H1 (cell line): Measurements from ENCODE around the gene ASTN2. TPM values are rescaled to one million over a fixed set of nuclear protein-coding genes. Genes with fewer than 3 reads are reported as not detected.

Source experiments
- MAFK ChIP-seq: IDR thresholded peaks from 2 replicates; pipeline ENCODE4 v1.6.1; 2012; ENCODE audit warnings: low read depth, mild to moderate bottlenecking, improper control_type of control experiment, low read length
- RBBP5 ChIP-seq: IDR thresholded peaks from 2 replicates; pipeline ENCODE4 v1.7.1; 2012; ENCODE audit warnings: low read depth, mild to moderate bottlenecking, inconsistent platforms, low read length, moderate library complexity, borderline replicate concordance
- RXRA ChIP-seq: IDR thresholded peaks from 2 replicates; pipeline ENCODE4 v1.6.1; 2011; ENCODE audit warnings: low read depth, mild to moderate bottlenecking, low read length, moderate library complexity; ENCODE audit not compliant: insufficient read depth
- SAP30 ChIP-seq: fragments of 300-600 bp; sonication (generic); IDR thresholded peaks from 2 replicates; pipeline ENCODE4 v1.7.1; 2012; ENCODE audit warnings: low read length, moderate library complexity, mild to moderate bottlenecking, inconsistent platforms; ENCODE audit not compliant: insufficient read depth, insufficient replicate concordance
- polyA plus RNA-seq, 7 experiments: library from polyadenylated mRNA; depleted of rRNA in 3 of 7; stranded (reverse) in 5 of 7; unstranded in 2 of 7; fragments of >200 nt in 5 of 7; fragments of 200-250 nt in 2 of 7; gene quantifications; 1 replicate in 5 of 7; 2 replicates in 1 of 7; 4 replicates in 1 of 7; pipeline versions ENCODE4 v1.2.1 to v1.2.3, GENCODE V29; 2011 to 2013; ENCODE audit warnings: missing spikeins in 2 of 7, mixed read lengths in 2 of 7
- total RNA-seq: library from RNA; stranded (reverse); fragmentation: NEBNext Ultra II Directional; extraction: Animal tissue kit (Norgen Biotek cat#: 25700); gene quantifications from 2 replicates; pipeline ENCODE4 v1.2.1, GENCODE V29; 2021
- TF ChIP-seq, protein P1 (sequence below): fragments of 300-600 bp; sonication (generic); IDR thresholded peaks from 2 replicates; pipeline ENCODE4 v1.7.1; 2012; ENCODE audit warnings: low read length, moderate library complexity, mild to moderate bottlenecking, inconsistent platforms; ENCODE audit not compliant: insufficient replicate concordance

ASTN2 gene
- total and polyA plus RNA-seq, 2 of the 8 experiments (the other 6 are each of a cell fraction or from before 2014, with no cell fraction given): 8.2 to 13.7 TPM

DNA sequence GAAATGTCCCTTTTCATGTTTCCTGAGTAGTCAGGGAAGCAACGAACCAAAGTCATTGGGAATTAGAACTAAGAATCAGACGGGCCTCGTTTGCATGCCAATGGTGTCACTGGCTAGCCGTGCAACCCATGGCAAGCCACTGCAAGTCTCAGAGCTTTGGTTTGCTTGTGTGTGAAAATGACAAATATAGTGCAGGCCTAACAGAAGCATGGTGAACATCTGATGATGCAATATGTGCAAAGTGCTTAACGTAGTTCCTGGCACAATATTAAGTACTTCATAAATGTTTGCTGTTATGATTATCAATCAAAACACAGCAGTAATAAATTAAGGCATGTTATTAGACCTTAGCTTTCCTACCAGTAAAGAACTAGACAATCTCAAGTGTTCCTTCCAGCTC is 845.7 kb downstream of the ASTN2 start (continued):
- TF ChIP-seq, protein P1, sequence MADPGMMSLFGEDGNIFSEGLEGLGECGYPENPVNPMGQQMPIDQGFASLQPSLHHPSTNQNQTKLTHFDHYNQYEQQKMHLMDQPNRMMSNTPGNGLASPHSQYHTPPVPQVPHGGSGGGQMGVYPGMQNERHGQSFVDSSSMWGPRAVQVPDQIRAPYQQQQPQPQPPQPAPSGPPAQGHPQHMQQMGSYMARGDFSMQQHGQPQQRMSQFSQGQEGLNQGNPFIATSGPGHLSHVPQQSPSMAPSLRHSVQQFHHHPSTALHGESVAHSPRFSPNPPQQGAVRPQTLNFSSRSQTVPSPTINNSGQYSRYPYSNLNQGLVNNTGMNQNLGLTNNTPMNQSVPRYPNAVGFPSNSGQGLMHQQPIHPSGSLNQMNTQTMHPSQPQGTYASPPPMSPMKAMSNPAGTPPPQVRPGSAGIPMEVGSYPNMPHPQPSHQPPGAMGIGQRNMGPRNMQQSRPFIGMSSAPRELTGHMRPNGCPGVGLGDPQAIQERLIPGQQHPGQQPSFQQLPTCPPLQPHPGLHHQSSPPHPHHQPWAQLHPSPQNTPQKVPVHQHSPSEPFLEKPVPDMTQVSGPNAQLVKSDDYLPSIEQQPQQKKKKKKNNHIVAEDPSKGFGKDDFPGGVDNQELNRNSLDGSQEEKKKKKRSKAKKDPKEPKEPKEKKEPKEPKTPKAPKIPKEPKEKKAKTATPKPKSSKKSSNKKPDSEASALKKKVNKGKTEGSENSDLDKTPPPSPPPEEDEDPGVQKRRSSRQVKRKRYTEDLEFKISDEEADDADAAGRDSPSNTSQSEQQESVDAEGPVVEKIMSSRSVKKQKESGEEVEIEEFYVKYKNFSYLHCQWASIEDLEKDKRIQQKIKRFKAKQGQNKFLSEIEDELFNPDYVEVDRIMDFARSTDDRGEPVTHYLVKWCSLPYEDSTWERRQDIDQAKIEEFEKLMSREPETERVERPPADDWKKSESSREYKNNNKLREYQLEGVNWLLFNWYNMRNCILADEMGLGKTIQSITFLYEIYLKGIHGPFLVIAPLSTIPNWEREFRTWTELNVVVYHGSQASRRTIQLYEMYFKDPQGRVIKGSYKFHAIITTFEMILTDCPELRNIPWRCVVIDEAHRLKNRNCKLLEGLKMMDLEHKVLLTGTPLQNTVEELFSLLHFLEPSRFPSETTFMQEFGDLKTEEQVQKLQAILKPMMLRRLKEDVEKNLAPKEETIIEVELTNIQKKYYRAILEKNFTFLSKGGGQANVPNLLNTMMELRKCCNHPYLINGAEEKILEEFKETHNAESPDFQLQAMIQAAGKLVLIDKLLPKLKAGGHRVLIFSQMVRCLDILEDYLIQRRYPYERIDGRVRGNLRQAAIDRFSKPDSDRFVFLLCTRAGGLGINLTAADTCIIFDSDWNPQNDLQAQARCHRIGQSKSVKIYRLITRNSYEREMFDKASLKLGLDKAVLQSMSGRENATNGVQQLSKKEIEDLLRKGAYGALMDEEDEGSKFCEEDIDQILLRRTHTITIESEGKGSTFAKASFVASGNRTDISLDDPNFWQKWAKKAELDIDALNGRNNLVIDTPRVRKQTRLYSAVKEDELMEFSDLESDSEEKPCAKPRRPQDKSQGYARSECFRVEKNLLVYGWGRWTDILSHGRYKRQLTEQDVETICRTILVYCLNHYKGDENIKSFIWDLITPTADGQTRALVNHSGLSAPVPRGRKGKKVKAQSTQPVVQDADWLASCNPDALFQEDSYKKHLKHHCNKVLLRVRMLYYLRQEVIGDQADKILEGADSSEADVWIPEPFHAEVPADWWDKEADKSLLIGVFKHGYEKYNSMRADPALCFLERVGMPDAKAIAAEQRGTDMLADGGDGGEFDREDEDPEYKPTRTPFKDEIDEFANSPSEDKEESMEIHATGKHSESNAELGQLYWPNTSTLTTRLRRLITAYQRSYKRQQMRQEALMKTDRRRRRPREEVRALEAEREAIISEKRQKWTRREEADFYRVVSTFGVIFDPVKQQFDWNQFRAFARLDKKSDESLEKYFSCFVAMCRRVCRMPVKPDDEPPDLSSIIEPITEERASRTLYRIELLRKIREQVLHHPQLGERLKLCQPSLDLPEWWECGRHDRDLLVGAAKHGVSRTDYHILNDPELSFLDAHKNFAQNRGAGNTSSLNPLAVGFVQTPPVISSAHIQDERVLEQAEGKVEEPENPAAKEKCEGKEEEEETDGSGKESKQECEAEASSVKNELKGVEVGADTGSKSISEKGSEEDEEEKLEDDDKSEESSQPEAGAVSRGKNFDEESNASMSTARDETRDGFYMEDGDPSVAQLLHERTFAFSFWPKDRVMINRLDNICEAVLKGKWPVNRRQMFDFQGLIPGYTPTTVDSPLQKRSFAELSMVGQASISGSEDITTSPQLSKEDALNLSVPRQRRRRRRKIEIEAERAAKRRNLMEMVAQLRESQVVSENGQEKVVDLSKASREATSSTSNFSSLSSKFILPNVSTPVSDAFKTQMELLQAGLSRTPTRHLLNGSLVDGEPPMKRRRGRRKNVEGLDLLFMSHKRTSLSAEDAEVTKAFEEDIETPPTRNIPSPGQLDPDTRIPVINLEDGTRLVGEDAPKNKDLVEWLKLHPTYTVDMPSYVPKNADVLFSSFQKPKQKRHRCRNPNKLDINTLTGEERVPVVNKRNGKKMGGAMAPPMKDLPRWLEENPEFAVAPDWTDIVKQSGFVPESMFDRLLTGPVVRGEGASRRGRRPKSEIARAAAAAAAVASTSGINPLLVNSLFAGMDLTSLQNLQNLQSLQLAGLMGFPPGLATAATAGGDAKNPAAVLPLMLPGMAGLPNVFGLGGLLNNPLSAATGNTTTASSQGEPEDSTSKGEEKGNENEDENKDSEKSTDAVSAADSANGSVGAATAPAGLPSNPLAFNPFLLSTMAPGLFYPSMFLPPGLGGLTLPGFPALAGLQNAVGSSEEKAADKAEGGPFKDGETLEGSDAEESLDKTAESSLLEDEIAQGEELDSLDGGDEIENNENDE: no peak
- TF ChIP-seq MAFK (no peak), SAP30 (no peak), RBBP5 (no peak), RXRA (no peak)
